IMR-90 (cell line): ENCODE data around the gene MTCL1.

Source experiments
- BHLHE40 ChIP-seq: fragments of 150-350 bp; IDR thresholded peaks from 2 replicates; pipeline ENCODE4 v1.6.1; 2016; ENCODE audit warnings: mild to moderate bottlenecking, low read depth, low read length
- CEBPB ChIP-seq: IDR thresholded peaks from 2 replicates; pipeline ENCODE4 v1.6.1; 2012; ENCODE audit warnings: low read depth, low read length, improper control_type of control experiment
- FOS ChIP-seq: fragments of 150-350 bp; IDR thresholded peaks from 2 replicates; pipeline ENCODE4 v1.6.1; 2016; ENCODE audit warnings: low read depth, low read length
- MAFK ChIP-seq: IDR thresholded peaks from 2 replicates; pipeline ENCODE4 v1.6.1; 2012; ENCODE audit warnings: low read depth, low read length, improper control_type of control experiment
- MAZ ChIP-seq: IDR thresholded peaks from 2 replicates; pipeline ENCODE4 v1.6.1; 2012; ENCODE audit warnings: low read depth, mild to moderate bottlenecking, low read length, improper control_type of control experiment, moderate library complexity, borderline replicate concordance
- MXI1 ChIP-seq: IDR thresholded peaks from 2 replicates; pipeline ENCODE4 v1.6.1; 2012; ENCODE audit warnings: low read depth, mild to moderate bottlenecking, low read length, moderate library complexity, borderline replicate concordance
- NFE2L2 ChIP-seq: fragments of 150-350 bp; IDR thresholded peaks from 2 replicates; pipeline ENCODE4 v1.6.1; 2016; ENCODE audit warnings: low read depth, mild to moderate bottlenecking, low read length
- POLR2A ChIP-seq: IDR thresholded peaks from 2 replicates; pipeline ENCODE4 v1.6.1; 2012; ENCODE audit warnings: mild to moderate bottlenecking, low read depth, low read length
- RAD21 ChIP-seq: IDR thresholded peaks from 2 replicates; pipeline ENCODE4 v1.6.1; 2012; ENCODE audit warnings: low read length, improper control_type of control experiment
- RFX5 ChIP-seq: IDR thresholded peaks from 2 replicates; pipeline ENCODE4 v1.8.0; 2012; ENCODE audit warnings: low read depth, mild to moderate bottlenecking, low read length, moderate library complexity
- SMC3 ChIP-seq: fragments of 150-350 bp; IDR thresholded peaks from 2 replicates; pipeline ENCODE4 v1.6.1; 2016; ENCODE audit warnings: low read depth, mild to moderate bottlenecking, antibody characterized with exemption, low read length, moderate library complexity
- TF ChIP-seq, protein P1 (sequence below): conservative IDR thresholded peaks from 2 replicates; pipeline ENCODE4 v1.5.1; 2012; ENCODE audit warnings: mild to moderate bottlenecking, low read depth, low read length, improper control_type of control experiment
- TF ChIP-seq, protein P2 (sequence below): fragments of 150-350 bp; IDR thresholded peaks from 2 replicates; pipeline ENCODE4 v1.6.1; 2017; ENCODE audit warnings: mild to moderate bottlenecking, antibody characterized with exemption, low read length, low read depth

- TF ChIP-seq, protein P1, sequence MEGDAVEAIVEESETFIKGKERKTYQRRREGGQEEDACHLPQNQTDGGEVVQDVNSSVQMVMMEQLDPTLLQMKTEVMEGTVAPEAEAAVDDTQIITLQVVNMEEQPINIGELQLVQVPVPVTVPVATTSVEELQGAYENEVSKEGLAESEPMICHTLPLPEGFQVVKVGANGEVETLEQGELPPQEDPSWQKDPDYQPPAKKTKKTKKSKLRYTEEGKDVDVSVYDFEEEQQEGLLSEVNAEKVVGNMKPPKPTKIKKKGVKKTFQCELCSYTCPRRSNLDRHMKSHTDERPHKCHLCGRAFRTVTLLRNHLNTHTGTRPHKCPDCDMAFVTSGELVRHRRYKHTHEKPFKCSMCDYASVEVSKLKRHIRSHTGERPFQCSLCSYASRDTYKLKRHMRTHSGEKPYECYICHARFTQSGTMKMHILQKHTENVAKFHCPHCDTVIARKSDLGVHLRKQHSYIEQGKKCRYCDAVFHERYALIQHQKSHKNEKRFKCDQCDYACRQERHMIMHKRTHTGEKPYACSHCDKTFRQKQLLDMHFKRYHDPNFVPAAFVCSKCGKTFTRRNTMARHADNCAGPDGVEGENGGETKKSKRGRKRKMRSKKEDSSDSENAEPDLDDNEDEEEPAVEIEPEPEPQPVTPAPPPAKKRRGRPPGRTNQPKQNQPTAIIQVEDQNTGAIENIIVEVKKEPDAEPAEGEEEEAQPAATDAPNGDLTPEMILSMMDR, result no peak
- no peak for TF ChIP-seq POLR2A
- TF ChIP-seq RFX5, result no peak
- TF ChIP-seq RAD21, result no peak
- no peak for TF ChIP-seq BHLHE40
- TF ChIP-seq MAFK, result no peak
- no peak for TF ChIP-seq NFE2L2
- no peak for TF ChIP-seq MAZ
- TF ChIP-seq SMC3, result no peak
- TF ChIP-seq CEBPB, result no peak
- TF ChIP-seq, protein P2, sequence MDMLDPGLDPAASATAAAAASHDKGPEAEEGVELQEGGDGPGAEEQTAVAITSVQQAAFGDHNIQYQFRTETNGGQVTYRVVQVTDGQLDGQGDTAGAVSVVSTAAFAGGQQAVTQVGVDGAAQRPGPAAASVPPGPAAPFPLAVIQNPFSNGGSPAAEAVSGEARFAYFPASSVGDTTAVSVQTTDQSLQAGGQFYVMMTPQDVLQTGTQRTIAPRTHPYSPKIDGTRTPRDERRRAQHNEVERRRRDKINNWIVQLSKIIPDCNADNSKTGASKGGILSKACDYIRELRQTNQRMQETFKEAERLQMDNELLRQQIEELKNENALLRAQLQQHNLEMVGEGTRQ, result no peak
- TF ChIP-seq FOS, result no peak
- no peak for TF ChIP-seq MXI1
Measured at GRCh38 chr18:8669571-8669970, 35.8 kb upstream of the MTCL1 start.
